Activated CD4-positive, alpha-beta T cell treated with anti-CD3 and anti-CD28 coated beads, Interleukin-10, Interleukin-2, amounts not matched to agents 100 ng/mL and 50 ng/mL, durations not matched to agents 16 hours and 8 hours (primary cell): ENCODE results near the gene LRRFIP2.
"Not testable (repeated sequence)": the region's sequence is repeated elsewhere in the genome, so short reads cannot be mapped to it uniquely, and the experiment has no call there.

Experiments
- DNase-seq: peaks from one replicate; pipeline ENCODE4 v3.0.0-alpha.2; 2020

The LRRFIP2 gene, protein sequence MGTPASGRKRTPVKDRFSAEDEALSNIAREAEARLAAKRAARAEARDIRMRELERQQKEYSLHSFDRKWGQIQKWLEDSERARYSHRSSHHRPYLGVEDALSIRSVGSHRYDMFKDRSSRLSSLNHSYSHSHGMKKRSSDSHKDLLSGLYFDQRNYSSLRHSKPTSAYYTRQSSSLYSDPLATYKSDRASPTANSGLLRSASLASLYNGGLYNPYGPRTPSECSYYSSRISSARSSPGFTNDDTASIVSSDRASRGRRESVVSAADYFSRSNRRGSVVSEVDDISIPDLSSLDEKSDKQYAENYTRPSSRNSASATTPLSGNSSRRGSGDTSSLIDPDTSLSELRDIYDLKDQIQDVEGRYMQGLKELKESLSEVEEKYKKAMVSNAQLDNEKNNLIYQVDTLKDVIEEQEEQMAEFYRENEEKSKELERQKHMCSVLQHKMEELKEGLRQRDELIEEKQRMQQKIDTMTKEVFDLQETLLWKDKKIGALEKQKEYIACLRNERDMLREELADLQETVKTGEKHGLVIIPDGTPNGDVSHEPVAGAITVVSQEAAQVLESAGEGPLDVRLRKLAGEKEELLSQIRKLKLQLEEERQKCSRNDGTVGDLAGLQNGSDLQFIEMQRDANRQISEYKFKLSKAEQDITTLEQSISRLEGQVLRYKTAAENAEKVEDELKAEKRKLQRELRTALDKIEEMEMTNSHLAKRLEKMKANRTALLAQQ

GRCh38 chr3:37174532-37175126 lies at the start of gene LRRFIP2:
TSS of gene LRRFIP2 (minus strand) at chr3:37174582. CDS start at chr3:37148983, 25,599 bp downstream.
- peak; percentile 86 for DNase-seq

DNA sequence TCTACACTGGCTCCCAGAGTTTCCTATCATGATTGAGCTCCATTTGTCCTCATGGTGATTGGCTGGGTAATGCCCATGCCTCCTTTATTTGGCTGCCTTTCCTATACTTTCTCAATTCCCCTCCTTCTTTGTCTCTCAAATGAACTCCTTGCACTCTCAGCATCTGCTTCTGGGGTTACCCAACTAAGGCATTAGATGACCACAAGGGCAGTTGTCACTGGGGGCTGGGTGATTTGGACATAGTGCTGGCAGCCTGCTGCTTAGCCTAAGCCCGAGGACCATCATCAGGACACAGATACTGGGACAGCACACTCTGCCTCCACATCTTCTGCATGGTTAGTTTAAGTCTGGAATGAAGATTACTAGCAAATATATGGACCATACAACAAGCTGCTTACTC lies 49.2 kb upstream of the LRRFIP2 start:
- DNase-seq: no peak

DNA sequence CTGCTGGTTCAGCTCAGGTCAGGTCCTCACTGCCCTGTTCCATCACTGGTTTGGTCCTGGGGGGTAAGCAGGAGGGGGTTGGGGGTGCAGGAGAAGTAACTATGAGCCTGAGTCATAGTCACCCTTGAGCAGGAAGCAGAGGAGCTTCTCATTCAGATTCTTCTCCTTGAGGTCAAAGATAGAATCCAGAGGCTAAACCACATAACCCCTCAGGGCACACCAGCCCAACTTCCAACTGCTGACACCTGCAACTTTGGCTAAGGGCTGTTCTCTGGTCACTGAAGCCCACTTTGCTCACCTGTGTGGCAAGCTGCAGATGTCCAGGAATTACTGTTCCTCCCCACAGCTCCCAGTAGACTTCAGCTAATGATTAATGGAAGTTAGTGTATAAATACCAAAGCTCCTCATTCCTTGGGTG lies 48.8 kb upstream of the LRRFIP2 start:
- DNase-seq: peak; percentile 19

DNA sequence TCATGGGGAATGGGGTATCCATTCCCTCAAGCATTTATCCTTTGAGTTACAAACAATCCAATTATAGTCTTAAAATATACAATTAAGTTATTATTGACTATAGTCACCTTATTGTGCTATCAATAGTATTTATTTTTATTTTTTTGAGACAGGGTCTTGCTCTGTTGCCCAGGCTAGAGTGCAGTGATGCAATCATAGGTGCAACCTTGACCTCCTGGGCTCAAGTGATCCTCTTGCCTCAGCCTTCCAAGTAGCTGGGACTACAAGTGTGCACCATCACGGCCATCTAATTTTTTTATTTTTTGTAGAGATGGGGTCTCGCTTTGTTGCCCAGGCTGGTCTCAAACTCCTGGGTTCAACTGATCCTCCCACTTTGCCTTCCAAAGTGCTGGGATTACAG lies 48.2 kb upstream of the LRRFIP2 start:
- DNase-seq: not testable (repeated sequence)

GRCh38 chr3:37221407-37221806 lies 47.0 kb upstream of the LRRFIP2 start:
- peak; percentile 22 for DNase-seq

- no peak for DNase-seq
These were observed 44.9 kb upstream of the LRRFIP2 start for GRCh38 chr3:37219266-37219665.

DNA sequence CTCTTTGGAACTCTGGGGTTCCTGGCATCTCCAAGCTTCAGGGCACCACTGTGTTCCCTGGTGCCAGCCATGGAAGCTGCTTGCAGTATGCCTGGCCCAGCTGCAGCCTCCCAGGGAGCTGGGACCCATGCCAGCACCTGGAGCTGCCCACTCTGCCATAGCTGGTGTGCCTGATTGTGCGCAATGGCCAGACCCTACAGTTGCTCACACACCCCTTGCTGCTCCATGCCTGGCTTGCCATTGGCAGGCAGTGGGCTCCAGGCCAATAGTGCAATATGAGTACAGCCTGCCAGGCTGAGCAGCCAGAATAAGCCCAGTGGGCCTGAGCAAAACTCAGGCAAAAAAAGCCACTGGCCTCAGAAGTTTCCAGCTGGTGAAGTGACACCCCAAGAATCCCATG lies 43.8 kb upstream of the LRRFIP2 start:
- DNase-seq: no peak

- no peak for DNase-seq
These were observed 42.9 kb upstream of the LRRFIP2 start for GRCh38 chr3:37217098-37217849.

GRCh38 chr3:37216597-37217097 lies 42.3 kb upstream of the LRRFIP2 start:
- DNase-seq: no peak

DNA sequence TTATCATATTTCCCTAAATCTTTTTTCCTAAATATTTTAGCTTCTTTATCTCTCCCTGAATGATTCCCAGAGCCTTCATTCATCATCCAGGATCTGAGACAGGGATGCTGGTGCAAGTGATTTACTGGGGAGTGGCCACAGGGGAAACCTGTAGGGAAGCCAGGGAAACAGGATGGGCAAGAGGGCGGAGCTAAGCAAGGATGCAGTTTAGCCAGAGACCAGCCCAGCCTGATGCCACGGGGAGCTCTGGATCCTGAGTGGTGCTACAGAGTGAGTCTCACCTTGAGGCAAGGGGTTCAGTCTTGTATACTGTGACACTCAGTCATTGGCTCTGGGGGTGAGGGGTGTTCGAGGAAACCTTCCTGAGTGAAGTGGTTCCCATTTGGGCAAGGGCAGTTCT lies 39.7 kb upstream of the LRRFIP2 start:
- no peak for DNase-seq

DNA sequence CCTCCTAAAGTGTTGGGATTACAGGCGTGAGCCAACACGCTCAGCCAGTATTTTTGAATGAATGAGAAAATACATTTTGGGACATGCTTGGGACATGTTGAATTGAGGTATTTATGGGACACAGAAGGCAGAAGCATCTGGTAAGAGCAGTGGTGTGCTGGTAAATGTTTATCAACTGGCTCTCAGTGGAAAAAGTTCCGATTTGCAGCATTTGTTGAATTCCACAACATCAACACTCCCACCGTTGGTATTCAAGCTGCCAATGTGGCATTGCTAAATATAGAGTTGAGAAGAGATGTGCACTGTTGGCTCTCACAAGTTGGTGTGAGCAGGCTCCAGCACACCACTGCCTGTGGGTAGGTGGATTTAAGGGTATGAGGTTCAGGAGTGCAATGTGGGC lies 35.8 kb upstream of the LRRFIP2 start:
- no peak for DNase-seq

- DNase-seq: not testable (repeated sequence)
These were observed 34.2 kb upstream of the LRRFIP2 start for GRCh38 chr3:37208576-37208975.

- not testable (repeated sequence) for DNase-seq
These were observed 33.6 kb upstream of the LRRFIP2 start for GRCh38 chr3:37208008-37208407.

- DNase-seq: not testable (repeated sequence)
These were observed 31.7 kb upstream of the LRRFIP2 start for GRCh38 chr3:37206041-37206440.

DNA sequence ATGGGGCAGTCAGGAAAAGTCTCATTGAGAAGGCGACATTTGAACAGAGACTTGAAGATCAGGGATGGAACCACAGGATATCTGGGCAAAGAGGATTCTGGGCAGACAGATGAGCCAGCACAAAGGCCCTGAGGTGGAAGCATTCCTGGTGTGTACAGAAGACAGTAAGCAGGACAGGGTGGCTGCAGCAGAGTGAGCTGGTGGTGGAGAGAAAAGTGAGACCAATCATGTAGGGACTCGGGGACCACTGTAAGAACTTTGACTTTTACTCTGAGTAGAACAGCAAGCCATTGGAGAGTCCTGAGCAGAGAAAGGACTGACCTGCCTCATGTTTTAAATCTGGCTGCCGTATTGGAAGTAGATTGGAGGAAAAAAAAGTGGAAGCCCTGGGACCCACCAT lies 29.9 kb upstream of the LRRFIP2 start:
- DNase-seq: no peak

GRCh38 chr3:37202035-37202434 lies 27.7 kb upstream of the LRRFIP2 start:
- no peak for DNase-seq

- DNase-seq: no peak
These were observed 25.8 kb upstream of the LRRFIP2 start for GRCh38 chr3:37200141-37200540.

- no peak for DNase-seq
These were observed 24.6 kb upstream of the LRRFIP2 start for GRCh38 chr3:37198996-37199395.

DNA sequence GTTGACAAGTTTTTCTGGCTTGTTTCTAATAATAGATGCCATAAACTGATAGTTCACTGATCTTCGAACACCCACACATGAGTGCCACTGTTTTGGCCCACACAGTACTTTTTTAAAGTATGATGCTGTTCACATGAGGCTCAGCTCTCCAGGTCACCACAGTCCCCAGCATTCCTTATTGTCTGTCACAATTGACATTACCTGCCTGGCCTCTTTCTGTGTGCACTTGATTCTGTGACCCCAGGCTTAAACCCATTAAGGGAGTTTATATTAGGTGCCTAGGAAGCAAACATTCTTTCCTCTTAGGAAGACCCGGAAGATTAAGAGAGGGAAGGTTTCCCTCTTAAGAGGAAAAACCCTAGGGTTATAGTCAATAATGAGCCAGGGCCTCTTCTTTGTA lies 24.2 kb upstream of the LRRFIP2 start:
- DNase-seq: no peak

DNA sequence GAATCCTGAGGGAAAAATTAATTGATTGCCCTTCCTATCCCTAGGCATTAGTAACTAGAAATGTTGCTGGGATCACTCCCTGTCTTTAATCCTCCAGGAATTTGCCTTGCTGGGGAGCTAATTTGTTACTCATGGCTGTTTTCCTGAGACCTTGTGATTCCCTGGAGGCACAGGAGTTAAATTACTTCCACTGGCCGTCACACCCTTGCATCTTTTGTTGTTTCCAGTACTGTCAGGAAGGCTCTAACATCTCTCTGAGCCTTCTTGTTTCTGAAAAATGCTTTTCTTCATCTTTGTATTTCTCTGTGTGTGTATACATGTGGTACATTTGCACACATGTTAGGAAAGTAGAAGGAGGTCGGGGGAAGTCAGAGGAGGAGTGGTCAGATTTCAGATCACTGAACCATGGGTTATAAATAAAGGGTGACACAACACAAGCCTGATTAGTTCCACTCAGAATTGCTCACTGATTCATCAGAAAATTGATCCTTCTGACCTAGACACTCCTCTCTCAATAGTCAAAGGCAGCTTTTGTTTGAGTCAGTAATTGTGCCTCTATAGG lies 23.5 kb upstream of the LRRFIP2 start:
- DNase-seq: no peak

DNA sequence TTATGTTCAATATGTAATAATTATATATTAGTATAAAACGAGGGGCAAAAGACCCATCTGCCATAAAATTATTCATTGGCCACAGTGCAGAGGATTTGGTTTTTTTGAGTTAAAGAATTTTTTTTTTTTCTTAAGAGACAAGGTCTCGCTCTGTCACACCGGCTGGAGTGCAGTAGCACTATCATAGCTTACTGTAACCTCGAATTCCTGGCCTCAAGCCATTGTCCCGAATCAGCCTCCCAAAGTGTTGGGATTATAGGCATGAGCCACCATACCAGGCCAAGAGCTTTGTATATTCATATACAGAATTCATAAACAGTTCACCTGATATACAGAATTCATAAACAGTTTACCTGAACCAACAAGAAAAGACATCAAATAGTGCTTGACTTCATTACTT lies 20.2 kb upstream of the LRRFIP2 start:
- DNase-seq: no peak

DNA sequence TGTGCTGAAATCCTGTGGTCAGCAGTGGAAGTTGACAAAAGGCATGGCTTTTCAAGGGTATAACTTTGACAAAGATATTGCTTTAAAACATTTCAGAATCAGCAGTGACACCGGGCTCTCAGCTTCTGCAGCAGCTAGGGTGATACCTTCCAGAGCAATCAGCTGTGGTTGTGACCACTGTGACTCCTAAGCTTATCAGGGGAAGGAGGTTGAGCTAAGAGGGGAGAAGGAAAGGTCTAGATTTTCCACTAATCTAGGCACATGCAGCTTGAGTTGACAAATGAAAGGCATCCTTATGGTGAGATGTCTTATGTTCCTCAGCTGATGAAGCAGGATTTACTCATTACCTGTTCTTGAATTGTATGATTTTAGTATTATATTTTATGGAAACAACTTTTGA lies 16.3 kb upstream of the LRRFIP2 start:
- DNase-seq: no peak

GRCh38 chr3:37189109-37189508 lies 14.7 kb upstream of the LRRFIP2 start:
- DNase-seq: no peak
